Fibroblast of the conjunctiva (primary cell): ENCODE measurements around the gene C2orf81.
"Not testable (repeated sequence)": the region's sequence is repeated elsewhere in the genome, so short reads cannot be mapped to it uniquely, and the experiment has no call there.

ENCODE experiments used
- DNase-seq: peaks from one replicate; pipeline ENCODE4 v3.0.0-alpha.2; 2010; ENCODE audit warnings: low read depth

C2orf81 gene

GRCh38 chr2:74421221-74421870 is at the start of gene C2orf81, which contains the start of gene WDR54:
TSS of gene C2orf81 (minus strand) at chr2:74421619. CDS start at chr2:74421560, 59 bp downstream.
TSS of gene WDR54 (plus strand) at chr2:74421730. CDS start at chr2:74422154, 424 bp downstream.
- peak; percentile 76 for DNase-seq

- not testable (repeated sequence) for DNase-seq
Observed at GRCh38 chr2:74470742-74471141, 49.3 kb upstream of the C2orf81 start.

GRCh38 chr2:74464406-74464805 is 43.0 kb upstream of the C2orf81 start:
- no peak for DNase-seq

GRCh38 chr2:74462786-74463105 is 41.3 kb upstream of the C2orf81 start:
- no peak for DNase-seq

GRCh38 chr2:74462054-74462785 is 40.8 kb upstream of the C2orf81 start:
- DNase-seq = no peak

- no peak for DNase-seq
Observed at GRCh38 chr2:74461187-74462053, 40.0 kb upstream of the C2orf81 start.

GRCh38 chr2:74460187-74460586 is 38.8 kb upstream of the C2orf81 start:
- DNase-seq = not testable (repeated sequence)

- DNase-seq = not testable (repeated sequence)
Observed at GRCh38 chr2:74459503-74460118, 38.2 kb upstream of the C2orf81 start.

GRCh38 chr2:74458938-74459363 is 37.5 kb upstream of the C2orf81 start:
- DNase-seq = no peak

GRCh38 chr2:74458132-74458937 is 36.9 kb upstream of the C2orf81 start, which contains the start of gene WBP1:
TSS of gene WBP1 (plus strand) at chr2:74458438. CDS start at chr2:74458603, 165 bp downstream.
- DNase-seq = peak; percentile 100

GRCh38 chr2:74457549-74458131 is 36.2 kb upstream of the C2orf81 start:
- no peak for DNase-seq

- DNase-seq = no peak
Observed at GRCh38 chr2:74457129-74457548, 35.7 kb upstream of the C2orf81 start.

- DNase-seq = peak; percentile 93
Observed at GRCh38 chr2:74454654-74455511, 33.5 kb upstream of the C2orf81 start, which contains the start of gene INO80B. TSS of gene INO80B (plus strand) at chr2:74455087. CDS start at chr2:74455117, 30 bp downstream.

GRCh38 chr2:74450570-74451190 is 29.3 kb upstream of the C2orf81 start:
- DNase-seq = no peak

GRCh38 chr2:74448771-74449170 is 27.4 kb upstream of the C2orf81 start:
- DNase-seq = no peak

- DNase-seq = no peak
Observed at GRCh38 chr2:74447230-74447999, 26.0 kb upstream of the C2orf81 start.

- no peak for DNase-seq
Observed at GRCh38 chr2:74444498-74445318, 23.3 kb upstream of the C2orf81 start.
